Left forelimb (tissue), 1 donor: Measurements from ENCODE around the gene RPS27.
"Not testable (repeated sequence)": the region's sequence is repeated elsewhere in the genome, so short reads cannot be mapped to it uniquely, and the experiment has no call there.

Source experiments
- DNase-seq: peaks from one replicate; pipeline ENCODE4 v3.0.0-alpha.2; 2018; ENCODE audit warnings: low spot score

RPS27 gene

GRCh38 chr1:153985941-153986761, 4.4 kb upstream of the RPS27 start, which contains the start of gene RAB13:
Gene RAB13 (minus strand): TSS chr1:153986339. CDS start chr1:153986236, 103 bp downstream.
- DNase-seq = peak; percentile 92

- DNase-seq = no peak
These were observed 2.9 kb upstream of the RPS27 start for GRCh38 chr1:153987621-153988020.

DNA sequence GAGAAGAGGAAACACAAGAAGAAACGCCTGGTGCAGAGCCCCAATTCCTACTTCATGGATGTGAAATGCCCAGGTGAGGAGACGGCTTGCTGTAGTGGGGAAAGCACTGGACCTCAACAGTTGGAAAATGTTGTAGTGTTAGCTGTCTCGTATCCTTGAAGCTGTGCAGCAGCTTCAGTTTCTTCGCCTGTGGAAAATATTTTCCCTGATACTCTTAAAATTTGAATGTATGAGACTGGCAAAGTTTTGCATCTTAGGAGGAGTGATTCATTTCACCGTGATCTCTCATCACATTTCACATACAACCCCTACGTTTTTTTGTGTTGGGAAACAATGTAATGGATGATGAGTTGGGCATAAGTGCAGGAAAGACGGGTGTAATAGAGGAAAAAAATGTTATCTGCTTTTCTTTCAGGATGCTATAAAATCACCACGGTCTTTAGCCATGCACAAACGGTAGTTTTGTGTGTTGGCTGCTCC, 629 bp downstream of the RPS27 start:
- DNase-seq = no peak

DNA sequence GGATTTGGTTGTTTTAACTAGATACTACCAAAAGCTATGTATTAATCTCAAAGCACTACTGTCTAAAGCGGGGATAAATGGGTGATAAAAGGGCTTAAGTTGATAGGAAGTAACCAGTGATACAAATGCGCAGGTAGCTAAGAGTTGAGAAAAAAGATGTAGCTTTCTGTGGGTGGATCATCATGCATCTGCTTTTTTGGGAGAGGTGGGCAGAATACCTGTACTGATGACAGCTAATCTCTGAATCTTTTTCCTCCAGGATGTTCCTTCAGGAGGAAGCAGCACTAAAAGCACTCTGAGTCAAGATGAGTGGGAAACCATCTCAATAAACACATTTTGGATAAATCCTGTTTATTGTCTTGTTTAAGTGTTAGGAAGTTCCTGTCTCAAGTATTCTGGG, 1.2 kb downstream of the RPS27 start:
- DNase-seq = no peak

DNA sequence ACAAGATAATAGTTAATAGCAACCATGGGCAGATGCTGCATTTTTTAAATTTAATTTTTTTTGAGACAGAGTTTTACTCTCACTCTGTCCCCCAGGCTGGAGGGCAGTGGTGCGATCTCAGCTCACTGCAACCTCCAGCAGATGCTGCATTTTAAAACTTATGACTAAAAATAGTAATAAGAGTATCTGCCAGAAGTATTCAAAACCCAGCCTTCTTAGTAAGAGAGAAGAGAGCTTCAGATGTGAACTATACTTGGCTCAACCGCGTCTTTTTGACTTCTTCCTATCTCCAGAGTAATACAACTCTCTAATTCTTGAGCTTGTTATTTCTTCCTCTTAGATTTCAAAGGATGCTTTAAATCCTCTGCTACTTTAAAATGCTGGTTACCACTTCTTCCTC, 4.6 kb downstream of the RPS27 start:
- DNase-seq = no peak

DNA sequence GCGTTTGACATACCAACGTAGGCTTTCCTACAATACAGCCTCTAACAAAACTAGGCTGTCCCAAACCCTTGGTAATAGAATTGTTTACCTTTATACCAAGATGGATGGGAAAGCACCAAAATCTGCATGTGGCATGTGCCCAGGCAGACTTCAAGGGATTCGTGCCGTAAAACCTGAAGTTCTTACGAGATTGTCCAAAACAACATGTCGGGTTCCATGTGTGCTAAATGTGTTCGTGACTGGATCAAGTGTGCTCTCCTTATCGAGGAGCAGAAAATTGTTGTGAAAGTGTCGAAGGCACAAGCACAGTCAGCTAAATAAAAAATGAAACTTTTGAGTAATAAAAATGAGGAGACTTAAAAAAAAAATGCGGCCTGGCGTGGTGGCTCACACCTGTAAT, 5.1 kb downstream of the RPS27 start:
- no peak for DNase-seq

- DNase-seq = not testable (repeated sequence)
These were observed 6.3 kb downstream of the RPS27 start for GRCh38 chr1:153996882-153997281.

DNA sequence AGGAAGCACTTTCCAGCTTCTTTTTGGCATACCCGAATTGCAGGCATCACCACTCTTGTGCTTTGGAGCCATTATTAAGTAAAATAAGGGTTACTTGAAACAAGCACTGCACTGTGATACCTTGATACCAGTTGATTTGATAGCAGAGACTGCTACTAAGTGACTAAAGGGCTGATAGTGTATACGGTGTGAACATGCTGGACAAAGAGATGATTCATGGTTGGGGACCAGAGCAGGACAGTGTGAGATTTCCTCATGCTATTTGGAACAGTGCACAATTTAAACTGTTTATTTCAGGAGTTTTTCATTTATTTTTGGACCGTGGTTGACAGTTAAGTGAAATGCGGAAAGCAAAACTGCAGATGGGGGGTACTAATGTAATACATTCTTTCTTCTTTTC, 9.9 kb downstream of the RPS27 start:
- DNase-seq = no peak

- DNase-seq = no peak
These were observed 15.6 kb downstream of the RPS27 start for GRCh38 chr1:154006136-154006535.

DNA sequence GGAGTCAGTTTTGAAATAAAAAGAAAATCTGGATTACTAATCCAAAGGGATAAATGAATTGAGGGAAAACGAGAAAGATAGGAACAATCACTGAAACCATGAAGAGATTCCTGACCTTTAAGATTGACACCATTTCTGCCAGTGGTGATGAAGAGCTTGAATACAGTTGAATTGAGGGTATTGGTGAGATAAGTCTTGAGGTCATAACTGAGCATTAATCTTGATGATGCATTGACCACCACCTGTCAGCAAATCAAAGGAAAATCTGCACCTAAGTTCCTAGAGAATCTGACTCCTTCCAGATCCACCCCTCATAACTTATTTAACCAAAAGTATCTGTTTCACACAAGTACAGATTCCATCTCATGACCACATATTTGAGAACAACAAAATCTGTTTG, 21.6 kb downstream of the RPS27 start:
- DNase-seq = no peak

DNA sequence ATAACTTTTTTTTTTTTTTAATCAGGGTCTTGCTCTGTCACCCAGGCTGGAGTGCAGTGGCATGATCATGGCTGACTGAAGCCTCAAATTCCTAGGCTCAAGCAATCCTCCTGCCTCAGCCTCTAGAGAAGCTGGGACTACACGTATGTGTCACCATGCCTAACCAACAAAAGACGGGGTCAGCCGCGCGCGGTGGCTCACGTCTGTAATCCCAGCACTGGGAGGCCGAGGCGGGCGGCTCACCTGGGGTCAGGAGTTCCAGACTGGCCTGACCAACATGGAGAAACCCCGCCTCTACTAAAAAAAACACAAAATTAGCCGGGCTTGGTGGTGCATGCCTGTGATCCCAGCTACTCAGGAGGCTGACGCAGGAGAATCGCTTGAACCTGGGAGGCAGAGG, 22.0 kb downstream of the RPS27 start:
- DNase-seq = not testable (repeated sequence)

DNA sequence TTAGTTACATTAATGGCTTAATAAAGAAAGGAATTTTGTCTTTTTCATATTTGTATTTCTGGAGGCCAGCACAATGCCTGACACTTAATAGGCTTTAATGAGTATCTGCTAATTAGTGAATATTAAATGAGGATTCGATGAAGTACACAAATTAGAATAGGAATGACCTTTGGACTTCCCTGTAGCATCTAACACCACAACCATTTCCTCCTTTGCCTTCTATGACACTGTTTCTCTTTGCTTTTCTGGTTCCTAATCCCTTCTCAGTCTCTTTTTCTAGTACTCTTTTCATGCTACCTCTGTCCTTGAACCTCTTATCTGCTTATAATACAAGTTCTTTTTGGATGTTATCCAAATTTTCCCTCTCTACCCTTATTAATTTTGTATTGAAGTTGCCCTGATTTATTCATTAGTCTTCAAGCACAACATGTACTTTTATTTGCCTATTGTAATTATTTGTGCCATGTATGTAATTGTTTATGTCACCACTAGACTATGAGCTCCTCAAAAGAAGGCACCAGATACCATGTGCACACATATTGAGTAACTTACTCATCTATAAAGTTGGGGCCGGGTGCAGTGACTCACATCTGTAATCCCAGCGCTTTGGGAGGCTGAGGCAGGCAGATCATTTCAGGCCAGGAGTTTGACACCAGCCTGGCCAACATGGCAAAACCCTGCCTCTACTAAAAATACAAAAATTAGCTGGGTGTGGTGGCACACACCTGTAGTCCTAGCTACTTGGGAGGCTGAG, 23.8 kb downstream of the RPS27 start:
- DNase-seq = no peak

- no peak for DNase-seq
These were observed 28.7 kb downstream of the RPS27 start for GRCh38 chr1:154019269-154019668.

- no peak for DNase-seq
These were observed 29.4 kb downstream of the RPS27 start for GRCh38 chr1:154019940-154020339.

DNA sequence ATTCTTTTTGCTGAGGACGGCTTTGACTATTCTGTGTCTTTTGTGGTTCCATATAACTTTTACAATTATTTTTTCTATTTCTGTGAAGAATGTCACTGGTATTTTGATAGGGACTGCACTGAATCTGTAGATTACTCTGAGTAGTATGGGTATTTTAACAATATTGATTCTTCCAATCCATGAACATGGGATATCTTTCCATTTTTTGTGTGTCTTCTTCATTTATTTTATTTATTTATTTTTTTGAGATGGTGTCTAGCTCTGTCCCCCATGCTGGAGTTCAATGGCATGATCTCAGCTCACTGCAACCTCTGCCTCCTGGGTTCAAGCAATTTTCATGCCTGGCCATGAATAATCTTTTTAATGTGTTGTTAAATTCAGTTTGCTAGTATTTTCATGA, 43.1 kb downstream of the RPS27 start:
- DNase-seq = not testable (repeated sequence)
